ENCODE measurements around the gene CPLX3.

Gene CPLX3

DNA sequence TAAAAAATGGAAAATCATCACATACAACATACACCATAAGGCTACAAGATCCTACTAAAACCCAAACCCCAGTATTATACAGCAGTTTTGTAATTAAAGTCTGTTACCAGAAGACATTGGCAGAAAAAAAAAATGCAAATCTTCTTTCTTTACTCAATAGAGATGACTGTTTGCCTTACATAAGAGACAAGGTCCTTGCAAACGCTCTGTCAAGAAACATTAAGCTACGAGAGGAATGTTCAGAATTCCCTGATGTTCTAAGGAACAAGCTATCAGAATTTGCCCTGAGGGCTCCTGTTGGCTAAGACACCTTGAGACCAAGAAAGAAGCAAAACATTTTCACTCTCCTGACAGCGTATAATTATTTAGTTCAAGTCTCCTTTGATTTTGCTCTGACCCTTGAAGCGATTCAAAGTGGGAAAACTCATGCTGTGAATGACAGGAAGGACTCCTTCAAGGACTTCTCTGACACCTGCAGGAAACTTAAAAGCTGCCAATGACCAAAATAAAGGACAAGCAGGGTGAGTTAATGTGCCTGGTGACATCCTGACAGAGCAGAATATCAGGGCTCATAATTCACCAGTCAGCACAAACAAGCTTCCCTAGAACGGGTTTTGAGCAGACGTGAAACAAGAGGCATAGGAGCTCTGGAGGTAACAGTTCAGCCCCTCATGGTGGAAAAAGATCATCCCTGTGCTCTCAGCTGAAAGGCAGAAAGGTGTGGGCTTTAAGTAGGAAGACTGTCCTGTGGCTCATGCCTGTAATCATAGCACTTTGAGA is 44.2 kb downstream of the CPLX3 start:
- Histone ChIP-seq H3K36me3 (ENCODE audit: insufficient read depth, low read length) (peaks cover 8% of the 10 kb centered on the region), H3K9ac (ENCODE audit: low read length) (no peak overlapping the region), H3K27ac (ENCODE audit: low read depth, low read length) (peak overlapping the region; percentile 9), H3K4me1 (ENCODE audit: insufficient read depth, low read length) (peaks cover 36% of the 10 kb centered on the region), H3K4me3 (ENCODE audit: low read depth in 1 of 2, low read length in 2 of 2) (no peak overlapping the region), H3K9me3 (ENCODE audit: low read length) (no peaks in the 10 kb centered on the region), H3K27me3 (ENCODE audit: control insufficient read depth in 1 of 2, insufficient read depth in 2 of 2, low read length in 2 of 2) (no peaks in the 10 kb centered on the region)

DNA sequence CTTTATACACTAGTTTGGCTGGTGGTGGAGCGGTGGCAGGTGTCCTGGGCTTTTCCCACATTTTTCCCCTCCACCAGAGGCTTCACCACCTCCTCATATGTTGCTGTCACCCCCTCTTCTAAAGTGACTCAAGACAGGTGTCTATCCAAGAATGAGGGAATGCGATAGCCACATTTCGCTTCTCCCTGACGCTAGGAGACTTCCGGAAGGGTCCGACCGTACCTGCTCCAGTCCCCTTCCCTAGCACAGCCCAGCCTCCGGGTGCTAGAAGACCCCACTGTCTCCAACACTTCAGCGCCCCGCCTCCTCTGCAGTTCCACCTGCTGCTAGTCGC is 46.2 kb downstream of the CPLX3 start:
- Histone ChIP-seq H3K4me1 (ENCODE audit: insufficient read depth, low read length) (peaks cover 31% of the 10 kb centered on the region), H3K9me3 (ENCODE audit: low read length) (no peaks in the 10 kb centered on the region), H3K27me3 (ENCODE audit: control insufficient read depth in 1 of 2, insufficient read depth in 2 of 2, low read length in 2 of 2) (no peaks in the 10 kb centered on the region)

DNA sequence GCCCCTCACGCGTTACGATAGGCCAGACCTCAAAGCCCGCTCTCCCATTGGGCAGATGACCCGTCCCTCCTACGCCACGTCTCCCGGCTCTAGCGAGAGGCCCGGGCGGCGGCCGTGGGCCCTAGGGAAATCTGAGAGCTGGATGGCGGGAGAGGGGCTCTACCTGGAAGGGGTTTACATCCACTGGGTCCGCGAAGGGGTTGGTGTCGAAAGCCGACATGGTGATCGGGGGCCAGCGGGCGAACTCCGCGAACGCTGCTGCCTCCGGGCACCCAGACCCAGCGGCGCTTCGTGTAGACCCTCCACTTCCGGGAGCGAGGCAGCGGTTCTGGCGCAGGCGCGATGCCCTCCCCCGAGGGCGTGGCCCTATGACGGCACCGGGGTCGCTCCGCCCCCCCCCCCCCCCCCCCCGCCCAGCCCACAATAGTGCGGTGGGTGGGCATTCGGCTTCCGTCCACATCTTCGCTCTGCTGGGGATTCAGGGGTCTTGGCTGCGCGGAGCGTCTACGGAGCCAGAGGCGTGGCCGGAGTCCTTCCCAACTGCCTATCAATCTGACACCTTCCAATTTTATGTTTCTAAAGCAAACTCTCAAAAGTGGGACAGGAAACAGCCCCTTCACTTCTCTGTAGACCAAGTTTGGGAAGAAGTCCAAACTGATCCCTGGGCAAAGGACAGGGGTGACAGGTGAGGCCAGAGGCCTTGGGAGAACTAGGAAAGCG is 46.8 kb downstream of the CPLX3 start, which contains the start of gene SCAMP2:
Gene SCAMP2, minus strand, starts transcription at position 330 of the 720 bp plus-strand sequence. Its CDS starts 110 bp downstream, at position 220.
- peaks cover 31% of the 10 kb centered on the region for H3K4me1 ChIP-seq (ENCODE audit: insufficient read depth, low read length)
- H3K36me3 ChIP-seq (ENCODE audit: insufficient read depth, low read length): peaks cover 2% of the 10 kb centered on the region

More for the DNA sequence above, 46.2 kb downstream of the CPLX3 start:
- H3K9ac ChIP-seq (ENCODE audit: low read length): peak overlapping the region; percentile 89
- H3K36me3 ChIP-seq (ENCODE audit: insufficient read depth, low read length): peaks cover 7% of the 10 kb centered on the region
- H3K27ac ChIP-seq (ENCODE audit: low read depth, low read length): peak overlapping the region; percentile 96
- H3K4me3 ChIP-seq (ENCODE audit: low read depth in 1 of 2, low read length in 2 of 2): peak overlapping the region; percentile 94 to 99

DNA sequence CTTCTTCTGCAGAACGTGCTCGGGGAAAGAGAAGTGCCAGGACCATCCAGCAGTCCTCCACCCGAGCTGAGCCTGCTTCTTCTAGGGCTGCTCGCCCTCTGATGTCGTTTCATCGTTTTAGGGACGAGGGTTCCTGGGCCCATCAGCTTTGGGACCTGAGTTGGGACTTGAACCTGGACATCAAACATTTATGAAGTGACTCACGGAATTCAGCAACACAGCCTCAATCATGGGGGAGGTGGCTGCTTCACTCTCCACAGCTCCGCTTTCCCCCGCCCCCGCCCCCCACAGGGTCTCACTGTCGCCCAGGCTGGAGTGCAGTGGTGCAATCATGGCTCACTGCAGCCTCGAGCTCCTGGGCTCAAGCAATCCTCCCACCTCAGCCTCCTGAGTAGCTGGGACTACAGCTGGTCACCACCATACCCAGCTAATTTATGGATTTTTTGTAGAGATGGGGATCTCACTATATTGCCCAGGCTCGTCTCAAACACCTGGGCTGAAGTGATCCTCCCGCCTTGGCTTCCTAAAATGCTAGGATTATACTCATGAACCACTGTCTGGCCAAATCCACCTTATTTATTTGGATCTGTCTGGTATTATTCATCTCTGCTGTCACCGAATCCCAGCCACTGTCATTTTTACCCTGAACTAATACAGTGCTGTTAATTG is 47.5 kb downstream of the CPLX3 start:
- no peaks in the 10 kb centered on the region for H3K9me3 ChIP-seq (ENCODE audit: low read length)
- H3K9ac ChIP-seq (ENCODE audit: low read length): peak overlapping the region; percentile 68
- no peaks in the 10 kb centered on the region for H3K36me3 ChIP-seq (ENCODE audit: insufficient read depth, low read length)
- H3K4me3 ChIP-seq (ENCODE audit: low read depth in 1 of 2, low read length in 2 of 2): peak overlapping the region; percentile 36 to 90
- peaks cover 31% of the 10 kb centered on the region for H3K4me1 ChIP-seq (ENCODE audit: insufficient read depth, low read length)
- H3K27ac ChIP-seq (ENCODE audit: low read depth, low read length): peak overlapping the region; percentile 90
- H3K27me3 ChIP-seq (ENCODE audit: control insufficient read depth in 1 of 2, insufficient read depth in 2 of 2, low read length in 2 of 2): no peaks in the 10 kb centered on the region

More for the DNA sequence above, 46.8 kb downstream of the CPLX3 start, which contains the start of gene SCAMP2:
- Histone ChIP-seq H3K9ac (ENCODE audit: low read length) (peak within 1 kb of the TSS; percentile 89), H3K27me3 (ENCODE audit: control insufficient read depth in 1 of 2, insufficient read depth in 2 of 2, low read length in 2 of 2) (no peaks in the 10 kb centered on the region), H3K4me3 (ENCODE audit: low read depth in 1 of 2, low read length in 2 of 2) (peak within 1 kb of the TSS; percentile 94 to 99), H3K9me3 (ENCODE audit: low read length) (no peaks in the 10 kb centered on the region), H3K27ac (ENCODE audit: low read depth, low read length) (peak within 1 kb of the TSS; percentile 96)

DNA sequence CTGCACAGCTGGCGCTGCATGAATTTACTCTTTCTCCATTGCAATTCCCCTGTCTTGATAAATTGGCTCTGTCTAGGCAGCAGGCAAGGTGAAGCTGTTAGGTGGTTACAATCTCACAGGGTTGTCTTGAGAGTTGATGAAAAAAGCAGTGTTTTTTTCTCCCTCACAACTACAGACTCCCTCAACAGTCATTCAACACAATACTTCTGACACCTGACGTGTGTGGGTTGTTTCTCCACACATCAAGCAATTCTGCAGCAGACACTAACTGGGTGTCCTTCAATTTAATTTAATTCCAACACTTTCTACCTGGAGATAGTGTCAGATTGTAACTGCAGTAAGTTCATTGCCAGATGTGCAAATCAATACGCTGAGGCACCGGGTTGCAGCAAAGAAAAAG is 51.8 kb downstream of the CPLX3 start:
- H3K4me3 ChIP-seq (ENCODE audit: low read depth in 1 of 2, low read length in 2 of 2): no peak overlapping the region
- peaks cover 3% of the 10 kb centered on the region for H3K4me1 ChIP-seq (ENCODE audit: insufficient read depth, low read length)
- H3K36me3 ChIP-seq (ENCODE audit: insufficient read depth, low read length): no peaks in the 10 kb centered on the region
- no peak overlapping the region for H3K9ac ChIP-seq (ENCODE audit: low read length)
- H3K9me3 ChIP-seq (ENCODE audit: low read length): no peaks in the 10 kb centered on the region
- H3K27me3 ChIP-seq (ENCODE audit: control insufficient read depth in 1 of 2, insufficient read depth in 2 of 2, low read length in 2 of 2): no peaks in the 10 kb centered on the region
- no peak overlapping the region for H3K27ac ChIP-seq (ENCODE audit: low read depth, low read length)

All from muscle layer of colon (tissue), 2 donors.